HG02588 (cell line): ENCODE measurements around the gene CADM4.
A peak's percentile ranks its signal among the peaks of the same experiment; 100 is the strongest.
"Not testable (repeated sequence)": the region's sequence is repeated elsewhere in the genome, so short reads cannot be mapped to it uniquely, and the experiment has no call there.

ENCODE experiments used
- ATAC-seq: cut with Tn5 transposase; IDR thresholded peaks from one replicate; pipeline ENCODE4 v1.9.1; 2021; ENCODE audit warnings: mild to moderate bottlenecking, moderate library complexity; ENCODE audit not compliant: unreplicated experiment

The CADM4 gene

DNA sequence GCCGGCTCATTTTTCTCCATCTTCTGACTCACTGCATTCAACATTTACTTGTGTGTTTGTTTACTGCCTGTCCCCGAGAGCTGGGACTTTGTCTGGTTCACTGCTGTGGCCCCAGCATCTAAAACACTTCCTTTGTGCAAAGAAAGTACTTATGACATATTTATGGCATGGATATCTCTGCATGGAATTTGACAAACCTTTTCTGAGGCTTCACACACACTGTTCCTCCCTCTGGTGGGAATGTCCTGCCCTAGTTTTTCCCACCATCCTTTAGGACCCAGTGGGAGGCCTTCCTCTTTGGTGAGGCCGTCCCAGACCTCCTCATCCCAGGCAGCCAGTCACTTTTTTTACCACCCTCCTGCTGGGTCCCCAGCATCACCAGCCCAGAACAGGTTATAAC is 29.2 kb downstream of the CADM4 start:
- no peak for ATAC-seq

DNA sequence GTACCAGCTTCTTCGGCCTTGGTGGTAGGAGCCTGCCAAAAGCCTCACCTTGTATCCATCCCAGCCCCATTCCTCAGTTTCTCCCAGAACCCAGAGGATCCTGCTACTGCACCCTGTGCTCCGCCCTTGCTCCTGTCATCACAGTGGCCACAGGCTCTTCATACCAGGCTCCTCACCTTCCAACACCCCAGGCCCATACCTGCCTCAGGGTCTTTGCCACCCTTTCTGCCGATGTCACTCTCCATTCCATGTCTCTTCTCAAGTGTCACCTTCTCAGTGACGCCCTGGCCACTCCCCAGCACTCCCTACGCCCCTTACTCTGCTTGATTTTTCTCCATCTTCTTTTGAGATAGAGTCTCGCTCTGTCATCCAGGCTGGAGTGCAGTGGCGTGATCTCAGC is 29.8 kb downstream of the CADM4 start:
- ATAC-seq = no peak

- ATAC-seq = no peak
These were observed 32.1 kb downstream of the CADM4 start for GRCh38 chr19:43607238-43608205.

DNA sequence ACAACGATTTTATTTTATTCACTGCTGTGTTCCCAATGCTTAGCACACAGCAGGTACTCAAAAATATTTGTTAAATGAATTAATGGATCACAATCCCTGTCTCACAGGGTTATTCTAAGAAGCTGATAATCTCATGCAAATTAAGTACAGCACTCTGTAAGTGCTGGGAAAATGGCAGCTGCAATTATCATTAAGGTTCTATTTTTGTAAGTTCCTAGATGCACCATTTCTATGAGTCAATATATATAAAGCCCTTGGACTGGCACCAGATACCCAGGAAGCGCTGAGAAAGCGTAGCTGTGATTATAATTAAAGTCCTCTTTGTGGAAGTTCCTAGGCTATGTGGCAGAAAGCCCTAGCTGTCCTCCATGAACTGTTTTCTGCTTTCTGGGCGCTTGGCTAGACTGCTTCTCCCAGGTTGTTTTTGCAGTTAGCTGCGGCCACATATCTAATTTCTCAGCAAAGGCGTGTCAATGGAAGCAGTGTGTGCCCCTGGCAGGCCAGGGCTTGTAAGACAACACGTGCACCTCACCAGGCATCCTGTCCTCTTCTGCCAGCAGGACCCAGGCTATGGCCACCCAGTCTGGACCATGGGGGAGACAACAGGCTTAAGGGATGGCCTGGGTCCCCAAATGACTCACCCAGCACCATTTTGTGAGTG is 33.0 kb downstream of the CADM4 start:
- ATAC-seq = no peak

DNA sequence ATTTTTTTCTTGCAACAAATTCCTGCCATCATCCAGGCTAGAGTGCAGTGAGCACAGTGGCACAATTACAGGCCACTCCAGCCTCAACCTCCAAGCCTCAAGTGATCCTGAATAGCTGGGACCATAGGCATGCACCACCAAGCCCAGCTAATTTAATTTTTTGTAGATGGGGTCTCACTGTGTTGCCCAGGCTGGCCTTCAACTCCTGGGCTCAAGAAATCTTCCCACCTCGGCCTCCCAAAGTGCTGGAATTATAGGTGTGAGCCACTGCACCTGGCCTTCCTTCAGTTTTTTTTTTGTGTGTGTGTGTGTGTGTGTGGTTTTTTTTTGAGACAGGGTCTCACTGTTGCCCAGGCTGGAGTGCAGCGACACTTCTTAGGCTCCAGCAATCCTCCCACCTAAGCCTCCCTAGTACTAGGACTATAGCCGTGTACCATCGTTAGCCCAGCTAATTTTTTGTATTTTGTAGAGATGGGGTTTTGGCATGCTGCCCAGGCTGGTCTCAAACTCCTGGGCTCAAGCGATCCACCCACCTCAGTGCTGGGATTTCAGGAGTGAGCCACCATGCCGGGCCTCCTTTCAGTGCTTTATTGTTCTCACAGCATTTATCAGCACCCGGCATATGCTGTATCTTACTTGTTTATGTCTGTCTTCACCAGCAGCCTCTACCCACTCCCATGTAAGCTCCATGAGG is 33.6 kb downstream of the CADM4 start:
- ATAC-seq = no peak

GRCh38 chr19:43600326-43600725 is 39.3 kb downstream of the CADM4 start:
- not testable (repeated sequence) for ATAC-seq

GRCh38 chr19:43599635-43600295 is 39.9 kb downstream of the CADM4 start:
- no peak for ATAC-seq

DNA sequence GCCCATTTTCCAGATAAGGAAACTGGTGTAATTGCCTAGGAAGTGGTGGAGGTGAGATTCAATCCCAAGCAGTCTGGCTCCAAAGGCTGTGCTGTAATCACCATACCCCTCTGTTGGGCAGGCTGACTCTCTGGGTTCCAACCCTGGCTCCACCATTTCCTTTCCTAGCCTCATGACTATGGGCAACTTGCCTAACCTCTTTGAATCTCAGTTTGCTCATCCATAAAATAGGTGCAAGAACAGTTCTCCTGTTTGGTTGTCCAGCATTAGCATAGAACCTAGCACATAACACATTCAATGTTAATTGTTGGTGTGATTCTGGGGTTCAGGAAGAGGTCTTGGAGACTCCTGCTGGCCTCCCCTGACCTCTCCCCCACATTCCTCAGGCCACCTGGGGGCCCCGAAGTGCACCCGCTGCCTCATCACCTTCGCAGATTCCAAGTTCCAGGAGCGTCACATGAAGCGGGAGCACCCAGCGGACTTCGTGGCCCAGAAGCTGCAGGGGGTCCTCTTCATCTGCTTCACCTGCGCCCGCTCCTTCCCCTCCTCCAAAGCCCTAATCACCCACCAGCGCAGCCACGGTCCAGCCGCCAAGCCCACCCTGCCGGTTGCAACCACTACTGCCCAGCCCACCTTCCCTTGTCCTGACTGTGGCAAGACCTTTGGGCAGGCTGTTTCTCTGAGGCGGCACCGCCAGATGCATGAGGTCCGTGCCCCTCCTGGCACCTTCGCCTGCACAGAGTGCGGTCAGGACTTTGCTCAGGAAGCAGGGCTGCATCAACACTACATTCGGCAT is 41.0 kb downstream of the CADM4 start:
- no peak for ATAC-seq

DNA sequence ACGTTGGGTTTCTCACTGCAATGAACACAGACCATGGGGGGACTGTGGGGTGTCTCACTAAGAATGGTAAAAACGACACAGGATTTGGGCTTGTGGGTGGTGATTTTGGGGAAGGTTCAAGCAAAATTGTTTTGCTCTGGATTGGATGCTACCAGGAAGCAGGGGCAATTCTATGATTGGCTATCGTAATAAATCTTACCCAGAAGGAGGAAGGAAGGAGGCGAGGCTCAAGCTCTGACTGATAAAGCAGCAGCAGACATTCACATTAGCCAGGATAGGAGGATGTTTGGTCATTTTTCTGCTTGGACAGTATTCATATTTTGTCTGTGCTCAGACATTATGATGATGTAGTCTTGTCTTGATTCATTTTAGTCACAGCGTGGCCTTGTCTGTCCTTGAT is 41.8 kb downstream of the CADM4 start:
- no peak for ATAC-seq

DNA sequence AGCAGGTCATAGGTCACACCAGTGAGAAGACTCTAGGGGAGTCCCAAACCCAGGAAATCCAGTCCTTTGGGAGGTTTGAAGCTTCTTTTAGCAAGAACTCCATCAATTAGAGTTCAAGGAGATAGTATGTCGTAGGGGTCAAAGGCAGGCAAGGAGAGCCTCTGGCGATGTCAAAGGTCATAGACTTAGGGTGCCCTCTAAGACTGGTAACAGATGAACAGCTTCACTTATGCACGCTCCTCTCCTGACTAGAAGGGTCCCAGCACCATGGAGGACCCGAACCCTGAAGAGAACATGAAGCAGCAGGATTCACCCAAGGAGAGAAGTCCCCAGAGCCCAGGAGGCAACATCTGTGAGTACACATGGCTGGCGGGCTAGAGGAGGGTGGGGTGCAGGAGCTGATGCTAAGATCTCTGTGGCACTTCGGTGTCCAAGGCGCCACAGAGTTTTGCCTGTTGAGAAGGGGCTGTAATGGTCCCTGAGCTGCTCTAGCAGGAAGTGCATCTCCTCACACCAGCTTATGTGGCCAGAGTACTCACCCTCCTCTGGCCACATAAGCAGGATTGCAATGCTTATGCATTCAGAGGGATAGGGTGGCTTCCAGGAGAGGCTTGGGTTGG is 42.7 kb downstream of the CADM4 start:
- ATAC-seq = no peak

- ATAC-seq = peak; percentile 81
These were observed 43.4 kb downstream of the CADM4 start, which contains the start of the genes IRGQ and ZNF576 for GRCh38 chr19:43595999-43596841. Gene IRGQ (minus strand): TSS chr19:43596134. CDS start chr19:43595338, 796 bp downstream. Gene ZNF576 (plus strand): TSS chr19:43596595. CDS start chr19:43597109, 514 bp downstream.

- ATAC-seq = no peak
These were observed 44.0 kb downstream of the CADM4 start for GRCh38 chr19:43595605-43595998.

- no peak for ATAC-seq
These were observed 44.7 kb downstream of the CADM4 start for GRCh38 chr19:43594710-43595604.

DNA sequence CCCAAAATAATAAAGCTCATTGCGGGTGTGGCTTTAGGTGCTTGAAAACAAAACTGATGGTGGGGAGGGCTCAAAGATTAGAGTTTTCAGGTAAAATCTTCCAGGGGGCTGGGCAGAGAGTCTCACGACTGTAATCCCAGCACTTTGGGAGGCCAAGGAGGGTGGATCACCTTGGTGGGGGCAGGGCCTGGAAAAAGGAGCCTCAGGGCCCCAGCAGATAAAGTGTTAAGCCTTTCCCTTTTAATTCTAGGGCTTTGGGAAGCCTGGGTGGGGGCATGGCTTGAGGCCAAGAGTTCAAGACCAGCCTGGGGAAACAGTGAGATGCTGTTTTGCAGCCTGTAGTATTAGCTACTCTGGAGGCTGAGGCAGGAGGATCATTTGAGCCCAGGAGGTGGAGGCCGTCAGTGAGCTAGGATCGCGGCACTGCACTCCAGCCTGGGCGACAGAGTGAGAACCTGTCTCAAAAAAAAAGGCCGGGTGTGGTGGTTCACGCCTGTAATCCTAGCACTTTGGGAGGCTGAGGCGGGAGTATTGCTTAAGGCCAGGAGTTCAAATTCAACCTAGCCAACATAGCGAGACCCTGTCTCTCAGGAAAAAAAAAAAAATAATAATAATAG is 45.5 kb downstream of the CADM4 start:
- no peak for ATAC-seq

- ATAC-seq = no peak
These were observed 46.8 kb downstream of the CADM4 start for GRCh38 chr19:43592800-43593350.

DNA sequence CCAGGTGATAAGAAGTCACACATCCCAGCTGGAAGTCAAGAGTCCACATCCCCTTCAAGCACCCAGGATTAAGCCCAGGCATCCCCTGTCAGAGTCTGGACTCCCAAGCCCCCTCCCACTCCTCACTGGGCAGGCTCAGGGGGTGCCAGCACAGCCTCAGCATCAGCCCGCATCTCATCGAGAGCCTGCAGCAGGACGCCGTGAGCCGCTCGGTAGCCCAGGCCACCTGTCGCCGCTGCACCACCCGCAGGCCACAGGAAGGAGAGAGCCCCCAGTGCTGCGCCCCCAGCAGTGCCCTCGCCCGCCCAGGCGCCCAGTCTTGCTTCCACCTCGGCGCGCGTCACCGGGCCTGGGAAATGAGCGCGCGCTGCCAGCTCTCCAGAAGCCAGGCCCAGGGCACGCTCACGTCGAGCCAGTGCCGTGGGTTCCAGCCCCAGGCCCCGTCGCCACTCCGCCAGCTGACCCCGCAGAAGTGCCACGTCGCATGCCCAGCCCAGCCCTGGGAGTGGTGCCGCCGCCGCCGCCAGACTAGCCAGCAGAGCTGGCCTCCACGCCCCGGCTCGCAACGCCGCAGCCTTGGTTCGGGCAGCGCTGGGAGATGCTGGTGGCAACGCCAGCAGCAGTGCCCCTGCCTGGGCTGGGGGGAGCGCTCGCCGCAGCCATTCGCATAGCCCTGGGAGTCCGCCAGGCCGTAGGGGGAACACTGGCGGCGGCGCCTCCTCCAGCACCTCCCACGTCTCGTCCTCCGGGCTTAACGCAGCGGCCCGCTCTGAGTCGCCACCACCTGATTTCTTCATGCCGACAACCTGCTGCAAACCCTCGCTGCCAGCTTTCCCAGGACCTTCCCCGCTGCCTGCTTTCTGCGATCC is 47.5 kb downstream of the CADM4 start:
- no peak for ATAC-seq
